ENCODE results near the gene EVC.
"Not testable (repeated sequence)": the region's sequence is repeated elsewhere in the genome, so short reads cannot be mapped to it uniquely, and the experiment has no call there.

EVC gene

DNA sequence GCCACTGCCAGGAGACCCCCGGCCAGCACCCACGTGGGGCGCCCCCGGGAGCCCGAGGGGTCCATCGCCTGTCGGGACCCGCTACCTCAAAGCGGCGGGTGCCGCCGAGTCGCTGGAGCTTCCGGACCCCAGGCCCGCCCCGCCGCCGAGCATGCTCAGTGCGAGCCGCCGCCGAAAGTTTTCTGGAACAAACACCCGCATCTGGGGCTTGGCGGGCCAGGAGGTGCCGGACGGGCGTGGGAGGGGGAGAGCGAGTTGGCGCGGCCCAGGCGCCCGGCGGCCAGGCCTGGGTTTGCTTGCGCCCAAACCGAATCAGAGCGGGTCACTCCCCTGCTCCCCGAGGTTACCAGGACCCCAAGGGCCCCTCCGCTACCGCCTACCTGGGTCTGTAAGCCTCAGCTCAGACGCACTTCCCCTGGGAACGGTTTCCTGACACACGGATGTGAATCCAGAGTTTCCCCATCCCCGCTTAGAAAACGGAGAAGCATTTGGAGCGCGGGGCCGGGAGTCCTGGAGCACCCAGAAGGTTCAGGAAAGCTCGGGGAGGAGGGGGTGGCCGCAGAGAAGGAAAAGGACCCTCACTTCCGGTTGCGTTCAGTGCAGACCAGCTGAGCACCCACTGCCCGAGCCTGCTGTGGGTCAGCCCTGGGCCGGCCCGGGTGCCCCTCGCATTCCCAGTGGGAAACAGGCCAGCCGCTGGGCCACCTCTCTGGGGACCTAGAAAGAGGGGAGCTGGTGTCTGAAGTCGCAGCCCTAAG, 2.4 kb upstream of the EVC start, which contains the start of gene EVC2:
Gene EVC2, minus strand, starts transcription at position 111 of the 758 bp plus-strand sequence. Its CDS starts 46 bp downstream, at position 65.
- DNase-seq (ENCODE audit: low read depth): no peak

DNA sequence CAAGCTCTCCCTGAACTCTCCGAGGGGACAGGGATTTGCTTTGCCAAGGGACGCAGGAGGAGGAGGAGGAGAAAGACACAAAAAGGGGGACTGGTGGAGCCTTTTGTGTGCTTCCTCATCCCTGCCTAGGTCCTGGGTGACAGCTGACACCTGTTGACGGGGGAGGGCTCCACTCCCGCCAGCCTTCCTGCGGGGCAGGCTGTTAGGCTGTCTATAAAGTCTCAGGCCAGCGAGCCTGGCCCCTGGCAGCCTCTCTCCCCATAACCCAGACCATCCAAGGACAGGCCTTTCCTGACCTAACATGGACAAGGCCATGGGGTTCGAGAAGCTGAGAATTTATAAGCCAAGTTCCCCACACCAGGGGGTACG, 1.8 kb upstream of the EVC start:
- no peak for DNase-seq (ENCODE audit: low read depth)

DNA sequence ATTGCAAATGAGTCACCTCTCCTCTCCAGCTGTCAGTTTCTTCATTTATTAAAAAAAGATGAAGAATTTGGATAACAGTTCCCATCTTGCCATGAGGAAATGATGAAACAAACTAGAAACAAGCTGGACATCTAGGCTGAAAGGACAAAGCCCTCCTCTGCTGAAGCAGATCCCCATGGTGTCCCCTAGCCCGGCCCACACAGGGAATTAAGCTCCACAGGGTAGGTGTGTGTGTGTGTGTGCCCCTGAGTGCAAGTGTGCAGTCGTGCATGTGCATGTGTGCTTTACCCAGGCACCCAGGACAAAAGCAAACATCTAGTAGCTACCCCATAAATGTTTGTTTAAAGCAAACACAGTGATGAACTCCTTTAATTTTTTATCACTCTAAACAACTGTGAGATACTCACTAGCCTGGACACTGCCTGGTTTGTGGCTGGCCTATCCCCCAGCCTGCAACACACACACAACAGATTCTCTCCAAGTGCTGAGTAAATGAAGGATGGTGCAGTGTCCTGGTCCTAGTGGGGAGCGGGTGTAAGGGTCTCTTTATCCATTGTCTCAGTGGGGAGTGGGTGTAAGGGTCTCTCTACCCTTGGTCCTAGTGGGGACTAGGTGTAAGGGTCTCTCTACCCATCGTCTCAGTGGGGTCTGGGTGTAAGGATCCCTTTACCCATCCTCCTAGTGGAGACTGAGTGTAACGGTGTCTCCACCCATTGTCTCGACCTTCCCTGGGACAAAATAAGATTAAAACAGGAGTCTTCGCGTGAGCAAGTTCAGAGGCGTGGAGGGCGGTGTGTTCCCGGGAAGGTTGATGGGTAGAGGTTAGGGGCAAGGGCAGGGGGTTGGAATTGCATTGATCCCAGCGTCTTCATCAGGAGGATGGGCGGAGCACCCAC, 688 bp upstream of the EVC start:
- DNase-seq (ENCODE audit: low read depth): no peak

DNA sequence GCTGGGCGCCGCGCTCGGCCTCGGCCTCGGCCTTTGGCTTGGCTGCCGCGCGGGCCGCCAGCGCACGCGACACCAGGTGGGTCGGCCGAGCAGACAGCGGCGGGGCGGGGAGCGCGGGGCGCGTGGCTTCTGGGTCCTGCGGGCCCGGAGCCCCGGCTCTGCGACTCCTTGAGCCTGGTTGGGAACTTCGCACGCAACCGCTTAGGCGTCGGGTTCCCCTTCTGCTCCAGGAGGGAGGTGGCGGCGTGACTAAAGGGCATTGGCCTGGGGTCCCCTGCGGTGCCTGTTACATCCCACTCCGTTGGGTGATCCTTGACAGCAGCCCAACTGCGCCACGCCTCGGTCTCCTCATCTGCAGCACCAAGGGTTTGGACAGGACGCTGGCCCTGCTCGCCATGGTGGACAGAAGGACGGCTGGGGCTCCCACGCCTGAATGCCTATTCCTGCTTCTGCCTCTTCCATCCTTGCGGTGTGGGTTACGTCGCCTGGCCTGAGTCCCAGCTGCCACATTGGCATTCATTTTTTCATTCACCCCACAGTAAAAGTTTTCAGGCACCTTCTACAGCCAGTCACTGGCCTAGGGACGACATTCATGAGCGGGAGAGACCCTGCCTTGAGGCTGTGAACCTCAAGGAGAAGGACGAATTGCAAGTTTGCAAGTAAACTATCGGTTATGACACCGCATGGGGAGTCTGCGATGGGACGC, 631 bp downstream of the EVC start:
- no peak for DNase-seq (ENCODE audit: low read depth)

DNA sequence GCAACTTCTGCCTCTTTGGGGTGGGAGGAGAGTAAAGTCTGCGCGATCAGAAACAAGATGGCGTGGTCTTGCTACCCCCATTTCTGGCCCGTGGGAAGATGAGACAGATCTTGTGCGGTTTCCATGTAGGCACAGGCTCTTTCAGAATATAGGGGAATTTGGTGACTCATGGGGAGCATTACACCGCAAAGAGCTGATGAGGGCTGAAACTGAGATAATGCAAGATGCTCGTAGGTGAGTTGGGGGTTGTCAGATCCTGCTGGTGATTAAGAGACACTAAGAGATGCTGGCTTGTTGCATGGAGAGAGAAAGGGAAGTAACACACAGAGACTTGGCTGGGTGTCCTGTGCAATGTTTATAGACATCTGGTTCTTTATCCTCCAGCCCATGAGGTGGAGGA, 1.5 kb downstream of the EVC start:
- no peak for DNase-seq (ENCODE audit: low read depth)

DNA sequence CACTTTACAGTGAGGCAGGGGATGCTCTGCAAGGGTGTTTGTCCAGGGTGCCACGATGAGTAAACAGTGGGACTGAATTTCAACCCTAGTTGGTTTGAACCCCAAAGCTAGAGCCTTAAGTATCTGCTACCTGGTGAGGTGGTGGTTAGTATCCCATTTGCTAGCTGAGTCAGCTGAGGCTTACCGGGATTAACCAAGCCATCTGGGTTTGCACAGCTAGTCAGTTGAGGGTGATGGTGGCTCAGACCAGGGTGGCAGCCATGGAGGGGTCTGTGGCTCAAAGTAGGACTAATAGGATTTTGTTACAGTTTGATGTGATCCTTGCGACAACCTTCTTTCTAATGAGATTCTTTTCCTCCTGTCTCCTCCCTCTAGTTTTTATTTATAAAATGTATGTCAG, 1.9 kb downstream of the EVC start:
- DNase-seq (ENCODE audit: low read depth): no peak

DNA sequence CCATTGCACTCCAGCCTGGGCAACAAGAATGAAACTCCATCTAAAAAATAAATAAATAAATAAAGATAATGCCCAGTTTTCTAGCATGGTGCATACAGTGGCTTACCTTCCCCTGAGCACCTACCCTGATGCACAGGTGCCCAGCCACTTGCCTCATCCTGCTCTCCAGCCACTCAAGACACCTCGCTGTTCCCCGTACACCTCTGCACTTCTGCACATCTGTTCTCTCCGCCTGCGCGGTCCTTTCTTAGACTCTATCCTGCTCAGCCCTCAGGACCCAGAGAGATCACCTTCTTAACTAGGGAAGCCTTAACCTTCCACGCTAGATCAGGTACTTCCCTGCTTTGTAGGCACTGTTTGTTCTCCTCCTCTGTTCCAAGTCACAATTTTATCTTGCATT, 2.9 kb downstream of the EVC start:
- no peak for DNase-seq (ENCODE audit: low read depth)

DNA sequence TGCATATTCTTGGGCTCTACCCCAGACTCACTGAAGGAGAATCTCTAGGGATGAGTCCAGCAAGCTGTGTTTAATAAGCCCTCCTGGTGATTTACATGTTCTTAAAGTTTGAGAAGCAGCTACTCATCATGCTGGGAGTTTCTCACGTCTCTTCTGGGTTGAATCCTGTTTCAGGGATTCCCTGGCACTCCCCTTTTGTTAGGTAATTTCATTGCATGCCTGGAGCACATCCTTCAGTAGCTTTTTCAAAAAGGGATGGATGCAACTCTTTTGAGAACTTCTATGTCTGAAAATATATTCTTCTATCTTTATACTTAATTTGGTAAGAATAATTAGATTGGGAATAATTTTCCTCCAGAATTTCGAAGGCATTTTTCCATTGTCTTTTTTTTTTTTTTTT, 4.4 kb downstream of the EVC start:
- no peak for DNase-seq (ENCODE audit: low read depth)

DNA sequence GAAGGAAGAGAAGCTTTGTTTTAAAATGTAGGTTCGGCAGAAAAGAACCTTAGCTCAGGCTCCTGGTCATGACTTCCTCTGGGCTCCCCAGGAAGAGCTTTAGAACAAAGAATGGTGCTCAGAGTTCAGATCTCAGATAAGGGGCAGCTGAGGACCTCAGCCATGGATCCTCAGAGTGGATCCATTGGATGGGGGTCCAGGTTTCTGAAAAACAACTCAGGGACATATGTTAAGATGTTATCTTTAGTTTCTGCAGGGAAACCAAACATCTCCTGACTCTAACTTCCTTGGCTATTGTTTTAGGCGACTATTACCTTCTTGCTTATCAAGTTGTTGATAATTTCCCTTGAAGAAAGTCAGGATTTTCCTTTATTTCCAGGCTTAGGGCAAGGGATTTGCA, 5.4 kb downstream of the EVC start:
- DNase-seq (ENCODE audit: low read depth): no peak

DNA sequence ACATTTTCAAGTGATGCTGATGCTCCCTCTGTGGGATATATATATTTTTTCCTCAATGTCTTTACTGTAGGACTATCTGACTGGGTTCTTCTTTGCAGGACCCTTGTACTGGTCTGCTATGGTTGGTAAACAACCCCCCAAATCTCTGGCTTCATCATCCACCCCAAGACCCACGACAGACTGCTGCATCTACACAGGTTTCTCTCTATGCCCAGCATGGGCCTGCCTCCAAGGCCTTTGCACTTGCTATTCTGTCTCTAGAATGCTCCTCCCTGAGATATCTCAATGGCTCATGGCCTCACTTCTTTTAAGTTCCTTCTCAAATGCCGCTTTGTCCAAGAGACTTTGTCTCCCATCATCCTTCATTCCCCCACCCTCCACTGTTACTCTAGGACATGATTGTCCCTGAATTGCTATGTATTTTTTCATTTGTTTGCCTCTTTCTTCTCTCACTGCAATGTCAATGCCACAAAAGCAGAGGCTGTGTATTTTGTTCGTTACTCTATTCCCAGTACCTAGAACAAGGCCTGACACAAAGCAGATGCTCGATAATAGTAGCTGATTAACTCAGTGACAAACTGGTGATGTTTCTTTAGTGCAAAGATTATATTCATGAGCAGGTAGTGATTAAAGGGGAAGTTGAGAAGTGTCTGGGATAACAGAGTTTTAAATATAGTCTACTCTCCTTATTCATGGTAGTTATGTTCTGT, 6.6 kb downstream of the EVC start:
- no peak for DNase-seq (ENCODE audit: low read depth)

DNA sequence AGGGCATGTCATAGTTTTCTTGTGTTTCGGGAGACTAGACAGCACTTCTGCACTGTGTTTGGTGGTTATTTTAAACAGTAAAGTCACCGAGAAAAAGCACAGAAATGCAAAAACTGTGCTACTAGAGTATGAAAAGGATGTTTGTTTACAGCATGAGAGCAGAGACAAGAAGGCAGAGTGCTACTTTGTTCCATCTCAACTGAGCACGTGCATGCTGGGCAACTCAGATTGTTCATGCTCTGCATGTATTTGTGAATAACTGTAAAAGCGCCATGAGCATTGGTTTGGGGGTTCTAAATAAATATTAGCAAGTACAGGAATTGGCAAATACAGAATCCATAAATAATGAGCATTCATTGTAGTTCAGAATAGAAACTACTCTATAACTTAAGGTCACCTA, 7.4 kb downstream of the EVC start:
- DNase-seq (ENCODE audit: low read depth): no peak

DNA sequence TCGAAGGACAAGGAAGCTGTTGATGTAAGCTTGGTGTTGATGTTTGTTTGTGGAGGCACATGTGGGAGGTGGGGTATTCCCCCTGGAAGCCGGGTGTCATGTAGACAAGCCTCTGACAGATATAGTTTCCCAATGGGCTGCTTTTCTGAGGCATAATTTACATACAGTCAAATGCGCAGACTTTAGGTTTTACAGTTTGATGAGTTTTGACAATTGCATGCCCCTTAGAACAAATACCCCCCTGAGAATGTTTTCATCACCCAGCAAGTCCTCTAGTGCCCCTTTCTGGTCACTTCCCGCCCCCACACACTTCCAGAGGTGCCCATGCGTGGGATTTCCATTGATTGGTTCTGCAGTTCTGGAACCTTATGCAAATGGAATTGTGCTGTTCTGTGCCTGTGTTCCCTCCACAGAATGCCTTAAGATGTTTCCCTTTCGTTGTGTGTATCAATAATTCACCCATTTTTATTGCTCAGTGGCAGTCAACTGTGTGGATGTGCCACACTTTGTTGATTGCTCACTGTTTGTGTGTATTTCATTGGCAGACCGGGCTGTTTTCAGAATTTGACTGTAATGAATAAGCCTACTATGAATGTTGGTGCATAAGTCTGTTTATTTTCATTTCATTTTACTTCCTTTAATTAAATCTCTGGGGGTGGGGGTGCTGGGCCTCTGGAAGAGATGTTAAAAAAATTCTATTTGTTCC, 8.5 kb downstream of the EVC start:
- DNase-seq (ENCODE audit: low read depth): no peak

DNA sequence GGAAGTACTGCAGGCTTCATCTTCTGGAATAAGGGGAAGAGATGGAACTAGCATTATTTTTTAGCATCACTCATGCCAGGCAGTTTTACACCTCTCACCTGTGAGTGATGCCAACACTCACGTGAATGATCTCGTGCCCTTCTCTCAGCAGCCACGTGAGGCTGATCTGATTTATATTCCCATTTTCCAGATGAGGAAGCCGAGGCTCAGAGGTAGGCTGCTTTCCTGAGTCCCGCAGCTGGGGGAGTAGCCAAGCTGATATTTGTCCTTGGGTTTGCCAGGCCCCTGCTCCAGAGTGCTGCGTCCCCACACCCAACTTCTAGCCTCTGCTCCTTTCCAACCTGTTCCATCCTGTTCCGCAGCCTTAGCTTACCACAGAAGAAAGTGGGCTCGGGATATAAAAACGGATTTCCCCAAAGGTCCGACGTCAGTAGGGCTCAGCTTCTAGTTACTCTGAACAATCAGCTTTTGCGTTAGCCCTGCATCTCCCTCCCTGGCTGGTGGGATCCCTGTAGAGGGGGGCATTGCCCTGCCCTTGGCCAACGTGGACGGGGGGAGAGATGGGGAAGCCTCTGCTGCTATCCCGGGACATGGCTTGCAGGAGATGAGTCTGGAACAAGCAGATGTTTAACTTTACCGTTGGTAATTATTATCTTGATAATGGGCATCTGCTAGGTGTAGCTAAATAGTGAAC, 9.3 kb downstream of the EVC start:
- DNase-seq (ENCODE audit: low read depth): no peak

DNA sequence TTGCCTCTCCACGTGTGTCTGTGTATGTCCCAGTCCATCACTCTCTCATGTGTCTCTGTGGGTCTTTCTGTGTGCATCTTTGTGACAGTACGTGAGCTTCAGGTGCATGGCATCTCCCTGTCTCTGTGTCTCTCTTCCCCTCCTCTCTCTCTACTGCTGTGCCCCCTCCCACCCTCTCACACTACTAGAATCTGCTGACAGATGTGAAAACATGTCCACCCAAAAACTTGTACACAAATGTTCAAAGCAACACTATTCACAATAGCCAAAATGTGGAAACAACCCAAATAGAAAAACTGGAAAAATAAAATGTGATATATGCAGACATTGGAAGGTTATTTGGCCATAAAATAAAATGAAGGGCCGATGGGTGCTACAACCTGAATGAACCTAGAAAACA, 10.0 kb downstream of the EVC start:
- no peak for DNase-seq (ENCODE audit: low read depth)

DNA sequence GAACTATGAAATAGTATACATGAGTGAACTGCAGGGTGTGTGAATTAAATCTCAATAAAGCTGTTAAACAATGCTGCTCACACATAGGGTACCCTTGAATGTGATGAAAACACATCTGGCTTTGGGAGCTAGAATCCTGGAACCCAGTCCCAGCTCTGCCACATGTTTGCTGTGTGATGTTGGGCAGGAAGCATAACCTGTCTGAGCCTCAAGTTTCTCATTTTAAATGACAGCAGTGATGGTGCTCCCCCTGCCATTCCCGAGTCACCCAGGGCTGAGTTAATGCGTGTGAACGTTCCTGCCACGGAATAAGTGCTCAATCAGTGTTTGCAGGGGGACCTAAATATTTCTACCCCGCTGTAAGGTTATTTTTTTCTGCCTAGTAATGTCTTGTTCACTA, 10.9 kb downstream of the EVC start:
- no peak for DNase-seq (ENCODE audit: low read depth)

DNA sequence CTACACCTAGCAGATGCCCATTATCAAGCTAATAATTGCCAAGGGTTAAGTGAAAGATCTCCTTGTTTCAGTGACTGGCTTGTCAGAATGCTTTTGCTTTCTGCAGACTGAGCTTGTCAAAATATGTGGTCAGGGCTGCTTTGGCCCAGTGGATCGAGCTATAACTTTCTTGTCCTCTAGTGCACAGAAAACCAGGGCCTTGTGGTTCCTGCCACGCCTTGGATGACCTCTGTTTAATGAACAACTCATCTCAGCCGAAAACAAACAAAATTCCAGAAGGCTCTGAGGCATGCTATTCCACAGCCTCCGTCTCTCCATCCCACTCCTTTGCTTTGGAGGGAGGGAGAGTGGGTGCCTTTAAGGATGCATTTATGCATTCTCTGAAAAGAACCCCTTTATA, 11.3 kb downstream of the EVC start:
- no peak for DNase-seq (ENCODE audit: low read depth)

DNA sequence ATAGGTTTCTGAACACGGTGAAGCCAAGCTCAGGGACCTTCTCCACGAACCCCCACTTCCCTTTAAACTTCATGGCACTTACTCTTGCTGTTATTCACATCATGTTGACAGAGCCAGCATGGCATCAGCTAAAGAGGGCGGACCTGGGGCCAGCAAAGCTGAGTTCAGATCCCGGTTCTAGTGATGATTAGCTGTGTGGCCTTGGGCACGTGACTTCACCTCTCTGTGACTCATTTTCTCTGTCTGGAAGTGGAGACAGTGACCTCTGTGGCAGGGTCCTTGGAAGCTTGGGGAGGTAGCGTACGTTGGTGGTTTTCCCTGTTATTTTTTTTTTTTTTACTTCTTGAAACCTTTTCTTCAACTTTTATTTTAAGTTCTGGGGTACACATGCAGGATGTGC, 13.4 kb downstream of the EVC start:
- DNase-seq (ENCODE audit: low read depth): no peak

DNA sequence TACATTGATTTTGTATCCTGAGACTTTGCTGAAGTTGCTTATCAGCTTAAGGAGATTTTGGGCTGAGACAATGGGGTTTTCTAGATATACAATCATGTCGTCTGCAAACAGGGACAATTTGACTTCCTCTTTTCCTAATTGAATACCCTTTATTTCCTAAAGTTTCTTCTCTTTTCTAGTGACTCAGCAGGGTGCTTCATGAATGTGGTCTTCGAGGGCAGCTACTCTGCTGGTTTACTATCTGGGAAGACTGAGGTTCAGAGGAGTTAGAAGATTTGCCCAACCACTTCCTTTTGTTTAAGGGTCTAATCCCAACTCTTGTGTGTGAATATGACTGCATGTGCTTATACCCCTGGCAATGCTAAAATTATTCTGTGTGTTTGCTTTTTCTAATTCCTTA, 17.4 kb downstream of the EVC start:
- not testable (repeated sequence) for DNase-seq (ENCODE audit: low read depth)

DNA sequence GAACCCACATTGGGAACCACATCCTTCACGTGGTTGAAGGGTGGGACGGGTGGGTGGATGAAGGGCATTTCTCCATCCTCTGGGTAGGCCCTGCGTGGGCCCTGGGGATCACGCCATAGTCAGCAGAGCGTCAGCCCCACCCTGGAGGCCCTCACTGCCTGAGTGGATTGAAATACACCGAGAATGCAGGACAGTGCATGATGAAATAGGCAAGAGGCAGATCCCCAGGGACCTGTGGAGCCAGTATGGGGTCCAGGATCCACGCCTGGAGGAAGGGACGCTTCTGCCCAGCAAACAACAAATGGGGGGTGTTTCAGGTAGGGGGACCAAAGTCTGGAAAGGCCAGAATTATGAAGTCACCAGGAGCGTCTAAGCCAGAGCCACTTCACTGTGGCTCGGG, 19.4 kb downstream of the EVC start:
- DNase-seq (ENCODE audit: low read depth): no peak

DNA sequence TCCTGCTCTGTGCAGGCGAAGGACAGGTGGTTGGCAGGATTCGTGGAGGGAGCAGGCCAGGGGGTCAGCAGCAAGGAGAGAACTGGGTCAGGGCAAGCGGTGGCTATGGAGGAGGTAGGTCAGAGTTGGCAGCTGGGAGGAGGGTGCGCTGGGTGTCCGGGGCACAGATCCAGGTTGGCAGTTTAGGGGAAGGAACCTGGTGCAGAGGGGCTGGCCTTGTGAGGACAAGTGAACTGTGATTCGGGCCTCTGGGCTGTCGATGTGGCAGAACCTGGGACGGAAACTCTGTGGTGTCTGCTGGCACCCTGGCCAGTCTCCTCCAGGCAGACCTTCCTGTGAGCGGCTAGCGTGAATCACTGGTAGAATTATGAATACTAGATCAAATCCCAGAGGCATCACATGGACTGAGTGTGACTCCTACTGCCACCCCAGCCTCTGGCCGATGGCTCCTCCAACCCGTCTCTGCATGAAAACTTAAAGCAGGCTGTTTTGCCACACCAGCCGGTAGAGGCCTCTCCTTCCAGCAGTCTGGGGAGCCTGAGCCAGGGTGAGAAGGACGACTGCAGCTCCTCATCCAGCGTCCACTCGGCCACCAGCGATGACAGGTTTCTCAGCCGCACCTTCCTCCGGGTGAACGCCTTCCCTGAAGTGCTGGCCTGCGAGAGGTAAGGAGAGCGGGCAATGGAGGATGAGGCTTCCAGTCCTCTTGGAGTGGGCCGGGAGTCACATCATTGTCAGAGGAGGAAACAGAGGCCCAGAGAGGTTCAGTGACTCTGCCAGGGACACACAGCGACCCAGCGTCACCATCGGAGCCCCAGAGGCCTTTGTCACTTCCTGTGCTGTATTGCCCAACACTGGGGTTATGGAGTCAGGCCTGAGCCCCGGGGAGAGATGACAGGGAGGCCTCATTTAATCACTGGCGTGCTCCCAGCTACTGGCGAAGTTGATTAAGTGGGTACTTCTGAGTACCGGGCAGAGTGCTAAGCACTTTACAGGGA, 20.3 kb downstream of the EVC start:
- no peak for DNase-seq (ENCODE audit: low read depth)

Data from HS-27A (cell line).